Stimulated activated memory B cell treated with anti-CD40 and anti-IgM and Interleukin-4, amounts not matched to agents 10 μg/mL and 1 μg/mL and 100 μg/mL, for 72 hours (primary cell): ENCODE data around the gene HMCN2.
A peak's percentile ranks its signal among the peaks of the same experiment; 100 is the strongest.
"Not testable (repeated sequence)": the region's sequence is repeated elsewhere in the genome, so short reads cannot be mapped to it uniquely, and the experiment has no call there.

Experiments
- ATAC-seq: fragments of 150-1000 bp; cut with Tn5 transposase; 2 replicates; pipeline ENCODE4 v1.10.0; 2021
- H3K27ac Mint-ChIP-seq: one replicate; pipeline ENCODE4 v1.8.0; 2022; ENCODE audit warnings: mild to moderate bottlenecking, mixed read lengths
- H3K27me3 Mint-ChIP-seq: one replicate; pipeline ENCODE4 v1.8.0; 2022; ENCODE audit warnings: mixed read lengths
- H3K36me3 Mint-ChIP-seq: one replicate; pipeline ENCODE4 v1.8.0; 2022; ENCODE audit warnings: mixed read lengths
- H3K4me1 Mint-ChIP-seq: one replicate; pipeline ENCODE4 v1.8.0; 2022; ENCODE audit warnings: mixed read lengths
- H3K4me3 Mint-ChIP-seq: one replicate; pipeline ENCODE4 v1.8.0; 2022; ENCODE audit warnings: mild to moderate bottlenecking, moderate library complexity, mixed read lengths
- H3K9me3 Mint-ChIP-seq: one replicate; pipeline ENCODE4 v1.8.0; 2022; ENCODE audit warnings: mixed read lengths

HMCN2 gene

DNA sequence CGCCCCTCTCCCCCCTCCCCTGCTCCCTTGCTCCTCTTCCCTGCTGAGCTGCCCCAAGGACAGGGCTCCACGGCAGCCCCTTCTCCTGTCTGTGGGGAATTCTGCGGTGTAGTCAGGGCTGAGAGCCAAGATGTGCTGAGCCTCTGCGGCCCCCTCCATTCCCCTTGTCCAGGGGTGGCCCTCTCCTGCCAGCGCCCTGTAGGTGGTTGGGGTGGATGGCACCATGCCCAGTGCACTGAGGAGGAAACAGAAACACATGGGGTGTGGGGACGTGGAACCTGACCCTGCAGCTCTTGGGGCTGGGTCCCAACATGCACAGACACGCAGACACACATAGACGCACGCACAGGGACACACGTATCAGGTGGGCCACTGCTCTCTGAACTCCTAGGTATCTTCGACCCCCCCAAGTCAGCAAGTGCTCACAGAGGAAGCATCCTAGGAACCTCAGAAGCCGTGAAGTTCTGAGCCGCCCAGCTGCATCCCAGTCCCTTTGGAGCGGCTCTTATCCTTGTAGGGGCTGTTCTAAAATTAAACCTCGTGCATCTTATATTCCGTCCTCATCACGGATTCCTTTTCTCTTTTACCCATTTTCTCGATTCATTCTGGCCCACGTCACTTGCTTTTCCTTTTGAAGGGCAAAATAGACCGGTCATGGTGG, 64.8 kb downstream of the HMCN2 start:
- Mint-ChIP-seq H3K27me3 (peaks cover 94% of the 10 kb centered on the region), H3K4me1 (no peaks in the 10 kb centered on the region)

GRCh38 chr9:130331061-130331460, 65.5 kb downstream of the HMCN2 start:
- Mint-ChIP-seq H3K36me3 (no peaks in the 10 kb centered on the region), H3K4me1 (no peaks in the 10 kb centered on the region), H3K27ac (no peak overlapping the region), H3K27me3 (peaks cover 94% of the 10 kb centered on the region), H3K4me3 (no peak overlapping the region), H3K9me3 (peaks cover 2% of the 10 kb centered on the region)
- ATAC-seq, result no peak

More for the DNA sequence above, 64.8 kb downstream of the HMCN2 start:
- no peak for ATAC-seq
- Mint-ChIP-seq H3K27ac (no peak overlapping the region), H3K9me3 (no peaks in the 10 kb centered on the region), H3K36me3 (no peaks in the 10 kb centered on the region), H3K4me3 (no peak overlapping the region)

GRCh38 chr9:130331573-130331972, 66.0 kb downstream of the HMCN2 start:
- H3K36me3 Mint-ChIP-seq, result no peaks in the 10 kb centered on the region
- no peak for ATAC-seq
- H3K9me3 Mint-ChIP-seq, result peaks cover 2% of the 10 kb centered on the region
- no peak overlapping the region for H3K4me3 Mint-ChIP-seq
- H3K4me1 Mint-ChIP-seq, result no peaks in the 10 kb centered on the region
- H3K27me3 Mint-ChIP-seq, result peaks cover 91% of the 10 kb centered on the region
- no peak overlapping the region for H3K27ac Mint-ChIP-seq

GRCh38 chr9:130332384-130332926, 66.9 kb downstream of the HMCN2 start:
- no peak overlapping the region for H3K4me3 Mint-ChIP-seq
- H3K36me3 Mint-ChIP-seq, result no peaks in the 10 kb centered on the region
- H3K9me3 Mint-ChIP-seq, result peaks cover 2% of the 10 kb centered on the region
- H3K27me3 Mint-ChIP-seq, result peaks cover 82% of the 10 kb centered on the region
- no peaks in the 10 kb centered on the region for H3K4me1 Mint-ChIP-seq
- ATAC-seq, result no peak
- no peak overlapping the region for H3K27ac Mint-ChIP-seq

DNA sequence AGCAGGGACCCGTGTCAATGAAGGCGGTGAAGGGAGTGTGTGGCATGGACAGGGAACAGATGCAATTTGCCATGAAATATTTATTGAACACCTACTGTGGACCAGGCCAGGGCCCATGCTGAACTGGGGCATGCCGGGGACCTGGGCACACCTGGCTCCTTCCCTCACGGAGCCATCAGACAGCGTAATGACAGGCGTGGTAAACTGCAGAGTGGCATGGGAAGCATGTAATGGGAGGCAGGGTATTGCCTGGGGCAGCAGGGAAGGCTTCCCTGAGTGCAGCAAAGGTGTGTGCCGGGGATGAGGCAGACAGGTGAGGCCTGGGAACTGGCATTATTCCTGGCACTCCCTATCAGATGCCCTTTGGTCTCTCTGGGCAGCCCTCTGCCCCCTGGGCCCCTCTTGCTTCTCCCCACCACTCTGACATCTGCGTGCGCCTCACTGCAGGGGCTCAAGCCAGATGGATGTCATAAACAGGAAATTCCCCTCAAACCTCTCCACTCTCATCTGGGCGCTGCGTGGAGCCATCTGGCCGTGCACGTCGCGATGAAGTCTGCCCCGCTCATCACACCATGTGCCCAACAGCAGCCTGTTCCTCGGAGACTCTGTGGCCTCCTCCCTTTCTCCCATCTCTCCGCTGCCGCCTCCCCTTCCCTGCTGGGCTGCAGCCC, 67.6 kb downstream of the HMCN2 start:
- Mint-ChIP-seq H3K27me3 (peaks cover 75% of the 10 kb centered on the region), H3K36me3 (no peaks in the 10 kb centered on the region), H3K9me3 (peaks cover 2% of the 10 kb centered on the region), H3K4me1 (peaks cover 3% of the 10 kb centered on the region), H3K4me3 (no peak overlapping the region), H3K27ac (no peak overlapping the region)
- ATAC-seq, result no peak

- no peak overlapping the region for H3K4me3 Mint-ChIP-seq
- H3K9me3 Mint-ChIP-seq, result peaks cover 2% of the 10 kb centered on the region
- no peak for ATAC-seq
- H3K27ac Mint-ChIP-seq, result no peak overlapping the region
- H3K36me3 Mint-ChIP-seq, result no peaks in the 10 kb centered on the region
- peaks cover 4% of the 10 kb centered on the region for H3K4me1 Mint-ChIP-seq
- H3K27me3 Mint-ChIP-seq, result peaks cover 70% of the 10 kb centered on the region
Measured at GRCh38 chr9:130333712-130334062, 68.1 kb downstream of the HMCN2 start.

GRCh38 chr9:130334915-130335314, 69.4 kb downstream of the HMCN2 start:
- no peak for ATAC-seq
- Mint-ChIP-seq H3K4me3 (no peak overlapping the region), H3K36me3 (no peaks in the 10 kb centered on the region), H3K27ac (no peak overlapping the region), H3K4me1 (peaks cover 4% of the 10 kb centered on the region), H3K27me3 (peaks cover 58% of the 10 kb centered on the region), H3K9me3 (peaks cover 2% of the 10 kb centered on the region)

DNA sequence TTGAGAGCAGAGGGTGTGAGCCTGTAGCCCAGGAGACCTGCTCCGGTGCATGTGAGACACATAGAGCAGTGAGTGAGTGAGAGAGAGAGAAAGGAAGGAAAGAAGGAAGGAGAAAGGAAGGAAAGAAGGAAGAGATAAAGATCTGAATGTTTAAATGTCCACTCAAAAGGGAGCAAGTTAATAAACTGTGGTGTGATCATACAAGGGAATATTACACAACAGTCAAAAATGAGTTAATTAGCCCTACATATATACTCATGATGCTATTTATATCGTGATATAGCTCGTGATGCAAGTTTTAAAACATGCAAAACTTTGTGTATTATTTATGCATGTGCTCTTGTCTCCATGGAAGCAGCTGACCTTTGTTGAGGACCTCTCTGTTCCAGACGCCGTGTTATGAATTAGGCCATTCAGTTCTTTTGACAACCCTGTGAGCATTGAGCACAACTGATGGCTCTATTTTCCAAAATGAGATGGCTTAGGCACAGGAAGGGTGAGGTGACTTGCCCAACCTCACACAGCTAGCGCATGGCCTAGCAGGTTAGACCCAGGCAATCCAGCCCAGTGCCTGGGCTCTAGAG, 70.6 kb downstream of the HMCN2 start:
- Mint-ChIP-seq H3K4me1 (peaks cover 4% of the 10 kb centered on the region), H3K4me3 (no peak overlapping the region), H3K27me3 (peaks cover 48% of the 10 kb centered on the region), H3K36me3 (no peaks in the 10 kb centered on the region), H3K9me3 (peaks cover 2% of the 10 kb centered on the region), H3K27ac (no peak overlapping the region)
- ATAC-seq, result no peak

GRCh38 chr9:130336885-130337284, 71.3 kb downstream of the HMCN2 start:
- peaks cover 4% of the 10 kb centered on the region for H3K4me1 Mint-ChIP-seq
- H3K9me3 Mint-ChIP-seq, result peaks cover 2% of the 10 kb centered on the region
- no peak overlapping the region for H3K4me3 Mint-ChIP-seq
- no peaks in the 10 kb centered on the region for H3K36me3 Mint-ChIP-seq
- ATAC-seq, result no peak
- H3K27ac Mint-ChIP-seq, result no peak overlapping the region
- peaks cover 44% of the 10 kb centered on the region for H3K27me3 Mint-ChIP-seq

GRCh38 chr9:130337318-130337717, 71.8 kb downstream of the HMCN2 start:
- no peak for ATAC-seq
- peaks cover 2% of the 10 kb centered on the region for H3K9me3 Mint-ChIP-seq
- no peak overlapping the region for H3K4me3 Mint-ChIP-seq
- no peak overlapping the region for H3K27ac Mint-ChIP-seq
- peaks cover 4% of the 10 kb centered on the region for H3K4me1 Mint-ChIP-seq
- no peaks in the 10 kb centered on the region for H3K36me3 Mint-ChIP-seq
- H3K27me3 Mint-ChIP-seq, result peaks cover 39% of the 10 kb centered on the region

GRCh38 chr9:130337784-130338380, 72.3 kb downstream of the HMCN2 start:
- H3K9me3 Mint-ChIP-seq, result peaks cover 2% of the 10 kb centered on the region
- H3K27ac Mint-ChIP-seq, result no peak overlapping the region
- peaks cover 4% of the 10 kb centered on the region for H3K4me1 Mint-ChIP-seq
- H3K36me3 Mint-ChIP-seq, result no peaks in the 10 kb centered on the region
- ATAC-seq, result peak; percentile 20
- H3K27me3 Mint-ChIP-seq, result peaks cover 34% of the 10 kb centered on the region
- H3K4me3 Mint-ChIP-seq, result no peak overlapping the region

DNA sequence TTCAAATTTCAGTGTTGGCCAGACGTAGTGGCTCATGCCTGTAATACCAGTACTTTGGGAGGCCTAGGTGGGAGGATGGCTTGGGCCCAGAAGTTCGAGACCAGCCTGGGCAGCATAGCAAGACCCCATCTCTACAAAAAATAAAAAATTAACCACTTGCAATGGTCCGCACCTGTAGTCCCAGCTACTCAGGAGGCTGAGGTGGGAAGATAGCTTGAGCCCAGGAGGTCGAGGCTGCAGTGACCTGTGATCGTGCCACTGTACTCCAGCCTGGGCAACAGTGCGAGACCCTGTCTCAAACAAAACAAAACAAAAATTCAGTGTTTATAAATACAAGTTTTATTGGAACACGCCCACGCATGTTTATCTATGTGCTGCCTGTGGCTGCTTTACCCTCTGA, 73.3 kb downstream of the HMCN2 start:
- not testable (repeated sequence) for H3K4me1 Mint-ChIP-seq, H3K36me3 Mint-ChIP-seq, H3K4me3 Mint-ChIP-seq, H3K9me3 Mint-ChIP-seq, ATAC-seq, H3K27ac Mint-ChIP-seq
- peaks cover 24% of the 10 kb centered on the region for H3K27me3 Mint-ChIP-seq

- peaks cover 4% of the 10 kb centered on the region for H3K4me1 Mint-ChIP-seq
- no peak overlapping the region for H3K27ac Mint-ChIP-seq
- ATAC-seq, result no peak
- no peaks in the 10 kb centered on the region for H3K36me3 Mint-ChIP-seq
- peaks cover 19% of the 10 kb centered on the region for H3K27me3 Mint-ChIP-seq
- H3K4me3 Mint-ChIP-seq, result no peak overlapping the region
- peaks cover 2% of the 10 kb centered on the region for H3K9me3 Mint-ChIP-seq
Measured at GRCh38 chr9:130339306-130339705, 73.7 kb downstream of the HMCN2 start.

DNA sequence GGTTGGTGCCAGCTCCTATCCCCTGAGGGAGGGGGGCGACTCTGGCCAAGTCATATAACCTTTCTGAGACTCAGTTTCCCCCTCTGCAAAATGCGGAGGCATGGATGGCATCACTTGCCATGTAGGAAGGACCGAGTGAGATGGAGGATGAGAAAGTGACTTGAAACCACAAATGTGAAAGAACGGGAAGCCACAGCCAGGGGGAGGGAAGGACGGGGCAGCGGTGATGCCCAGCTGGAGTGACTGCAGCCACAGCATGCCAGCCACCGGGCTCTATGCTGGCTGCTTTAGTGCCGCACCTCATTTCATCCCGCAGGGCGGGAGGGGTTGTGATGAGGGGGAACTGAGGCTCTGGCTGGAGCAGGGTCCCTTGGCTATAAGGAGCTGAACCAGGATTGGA, 74.5 kb downstream of the HMCN2 start:
- Mint-ChIP-seq H3K27me3 (peaks cover 12% of the 10 kb centered on the region), H3K4me1 (peaks cover 4% of the 10 kb centered on the region), H3K36me3 (no peaks in the 10 kb centered on the region), H3K9me3 (peaks cover 2% of the 10 kb centered on the region), H3K27ac (no peak overlapping the region), H3K4me3 (no peak overlapping the region)
- ATAC-seq, result no peak

DNA sequence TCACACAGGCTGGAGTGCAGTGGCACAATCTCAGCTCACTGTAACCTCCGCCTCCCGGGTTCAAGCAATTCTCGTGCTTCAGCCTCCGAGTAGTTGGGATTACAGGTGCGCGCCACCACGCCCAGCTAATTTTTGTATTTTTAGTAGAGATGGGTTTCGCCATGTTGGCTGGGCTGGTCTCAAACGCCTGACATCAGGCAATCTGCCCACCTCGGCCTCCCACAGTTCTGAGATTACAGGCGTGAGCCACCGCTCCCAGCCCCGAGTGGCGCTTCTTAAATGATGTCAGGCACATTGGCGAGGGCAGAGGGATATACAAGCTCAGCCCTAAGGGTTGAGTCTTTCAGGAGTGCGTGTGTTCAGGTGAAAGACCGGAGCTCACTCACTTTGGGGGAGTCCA, 75.0 kb downstream of the HMCN2 start:
- not testable (repeated sequence) for H3K36me3 Mint-ChIP-seq, H3K27ac Mint-ChIP-seq, ATAC-seq, H3K4me3 Mint-ChIP-seq, H3K27me3 Mint-ChIP-seq, H3K9me3 Mint-ChIP-seq, H3K4me1 Mint-ChIP-seq
